HepG2 (cell line): ENCODE results near the gene HINFP. TPM values are rescaled to one million over a fixed set of nuclear protein-coding genes. Genes with fewer than 3 reads are reported as not detected.

ENCODE experiments used
- BRD4 ChIP-seq: sonication (generic); formaldehyde crosslinking; IDR thresholded peaks from 2 replicates; pipeline ENCODE4 v1.4.0; 2020; ENCODE audit warnings: missing genetic modification reagents
- HHEX ChIP-seq: IDR thresholded peaks from 2 replicates; pipeline ENCODE4 v1.6.1; 2016; ENCODE audit warnings: control low read depth
- KAT8 ChIP-seq: IDR thresholded peaks from 2 replicates; pipeline ENCODE4 v1.6.1; 2016; ENCODE audit warnings: missing genetic modification reagents, missing compliant biosample characterization
- MTF2 ChIP-seq: sonication (generic); formaldehyde crosslinking; IDR thresholded peaks from 2 replicates; pipeline ENCODE4 v1.5.0; 2020; ENCODE audit warnings: missing genetic modification reagents, borderline replicate concordance
- NFATC3 ChIP-seq: sonication (generic); formaldehyde crosslinking; IDR thresholded peaks from 2 replicates; pipeline ENCODE4 v1.5.1; 2020; ENCODE audit warnings: mild to moderate bottlenecking, missing genetic modification reagents
- NFYB ChIP-seq: sonication (generic); formaldehyde crosslinking; IDR thresholded peaks from 2 replicates; pipeline ENCODE4 v1.4.0; 2020; ENCODE audit warnings: missing genetic modification reagents
- PATZ1 ChIP-seq: sonication (generic); formaldehyde crosslinking; IDR thresholded peaks from 2 replicates; pipeline ENCODE4 v1.4.0; 2020; ENCODE audit warnings: missing genetic modification reagents
- PHF5A ChIP-seq: IDR thresholded peaks from one replicate; pipeline ENCODE4 v1.6.1; 2018; ENCODE audit warnings: low read depth, missing genetic modification reagents; ENCODE audit not compliant: unreplicated experiment
- SNAPC4 ChIP-seq: sonication (generic); formaldehyde crosslinking; IDR thresholded peaks from 2 replicates; pipeline ENCODE4 v1.4.0; 2020; ENCODE audit warnings: mild to moderate bottlenecking, missing genetic modification reagents
- SP140L ChIP-seq: sonication (generic); formaldehyde crosslinking; IDR thresholded peaks from 2 replicates; pipeline ENCODE4 v1.4.0; 2020; ENCODE audit warnings: missing genetic modification reagents, borderline replicate concordance
- SRSF1 ChIP-seq: fragments of 200-400 bp; formaldehyde crosslinking; optimal IDR thresholded peaks from 2 replicates; pipeline ENCODE3; 2017; ENCODE audit warnings: mild to moderate bottlenecking, low read depth, low read length, moderate library complexity
- SUZ12 ChIP-seq: fragments of 150-350 bp; IDR thresholded peaks from 2 replicates; pipeline ENCODE4 v1.6.1; 2014; ENCODE audit warnings: low read depth, low read length
- YY1 ChIP-seq: IDR thresholded peaks from 2 replicates; pipeline ENCODE4 v1.6.1; 2011; ENCODE audit warnings: low read length, low read depth, moderate library complexity, mild to moderate bottlenecking; ENCODE audit not compliant: insufficient read depth, insufficient replicate concordance
- ZFP37 ChIP-seq: sonication (generic); formaldehyde crosslinking; IDR thresholded peaks from 2 replicates; pipeline ENCODE4 v1.4.0; 2020; ENCODE audit warnings: missing genetic modification reagents, borderline replicate concordance
- ZNF12 ChIP-seq: sonication (generic); formaldehyde crosslinking; IDR thresholded peaks from 2 replicates; pipeline ENCODE4 v1.5.0; 2020; ENCODE audit warnings: missing genetic modification reagents
- ZNF17 ChIP-seq: sonication (generic); formaldehyde crosslinking; IDR thresholded peaks from 2 replicates; pipeline ENCODE4 v1.5.0; 2020; ENCODE audit warnings: mild to moderate bottlenecking, missing genetic modification reagents
- ZNF382 ChIP-seq: sonication (generic); formaldehyde crosslinking; IDR thresholded peaks from 2 replicates; pipeline ENCODE4 v1.5.0; 2020; ENCODE audit warnings: missing genetic modification reagents, mild to moderate bottlenecking, borderline replicate concordance
- ZNF687 ChIP-seq: sonication (generic); formaldehyde crosslinking; IDR thresholded peaks from 2 replicates; pipeline ENCODE4 v1.5.1; 2020; ENCODE audit warnings: mild to moderate bottlenecking, missing genetic modification reagents, moderate library complexity
- ZNF775 ChIP-seq: sonication (generic); formaldehyde crosslinking; IDR thresholded peaks from 2 replicates; pipeline ENCODE4 v1.4.0; 2020; ENCODE audit warnings: missing genetic modification reagents, mild to moderate bottlenecking, moderate library complexity, borderline replicate concordance
- polyA plus RNA-seq, 8 experiments: library from polyadenylated mRNA; depleted of rRNA in 3 of 8; stranded (reverse) in 7 of 8; unstranded in 1 of 8; fragments of >200 nt; fragmentation: Illumina TruSeq in 4 of 8; extraction: Trizol in 4 of 8; gene quantifications; 2 replicates each; pipeline versions ENCODE4 v1.2.1 to v1.2.3, GENCODE V29; 2011 to 2016; ENCODE audit warnings: low read depth in 4 of 8, missing spikeins in 1 of 8, mixed read lengths in 1 of 8; ENCODE audit not compliant: insufficient read depth in 1 of 8
- total RNA-seq, 5 experiments: library from RNA; depleted of rRNA; stranded (reverse); fragments of >200 nt; fragmentation: Illumina TruSeq; extraction: Trizol; gene quantifications; 2 replicates each; pipeline ENCODE4 v1.2.3, GENCODE V29; 2016; ENCODE audit warnings: low read depth in 1 of 5

The HINFP gene
- total and polyA plus RNA-seq, 2 of the 13 experiments (the other 11 are each of a cell fraction or from before 2014, with no cell fraction given), result 15.1 to 21.4 TPM

GRCh38 chr11:119095066-119095880 lies 26.1 kb upstream of the HINFP start (continued):
- peak; percentile 88 for TF ChIP-seq ZNF687 (CRISPR knock-in tag)
- peak; percentile 88 for TF ChIP-seq NFATC3
- TF ChIP-seq HHEX (CRISPR knock-in tag), result no peak
- no peak for TF ChIP-seq ZNF12
- TF ChIP-seq SNAPC4, result no peak; the same call in 1 of the 2 replicates
- peak; percentile 96 for TF ChIP-seq NFYB (CRISPR knock-in tag)
- TF ChIP-seq ZNF17 (CRISPR knock-in tag), result no peak
- no peak for TF ChIP-seq ZNF382 (CRISPR knock-in tag)
- TF ChIP-seq SRSF1, result peak; percentile 35
- peak; percentile 38; the same call in 1 of the 2 replicates for TF ChIP-seq SP140L
- TF ChIP-seq SUZ12, result no peak
- TF ChIP-seq ZNF775 (CRISPR knock-in tag), result no peak
- no peak; the same call in 1 of the 2 replicates for TF ChIP-seq ZFP37 (CRISPR knock-in tag)
- TF ChIP-seq KAT8 (CRISPR knock-in tag), result peak; percentile 65; the same call in 1 of the 2 replicates
- peak; percentile 68 for TF ChIP-seq YY1
- peak; percentile 93; the same call in 1 of the 2 replicates for TF ChIP-seq MTF2 (CRISPR knock-in tag)
- peak; percentile 77; the same call in 1 of the 2 replicates for TF ChIP-seq BRD4 (CRISPR knock-in tag)
- no peak for TF ChIP-seq PATZ1 (CRISPR knock-in tag)
- TF ChIP-seq PHF5A (CRISPR knock-in tag), result no peak
